Liver (tissue), 9 donors: ENCODE results near the gene PNPLA6. TPM values are rescaled to one million over a fixed set of nuclear protein-coding genes. Genes with fewer than 3 reads are reported as not detected.

Experiments
- DNase-seq: peaks from one replicate; pipeline ENCODE4 v3.0.0-alpha.2; 2017; ENCODE audit warnings: low spot score
- H3K27ac ChIP-seq, 2 donors: one replicate each; pipeline ENCODE4 v1.7.0; 2013; ENCODE audit warnings: inconsistent platforms in 2 of 2, low read length in 2 of 2, control low read depth in 1 of 2, low read depth in 1 of 2, mild to moderate bottlenecking in 1 of 2
- H3K27me3 ChIP-seq, 4 donors: one replicate each; pipeline versions ENCODE4 v1.6.1 to v1.7.0; 2013; ENCODE audit warnings: low read length in 3 of 4, inconsistent platforms in 1 of 4, mild to moderate bottlenecking in 1 of 4, moderate library complexity in 1 of 4; ENCODE audit not compliant: control insufficient read depth in 4 of 4, insufficient read depth in 4 of 4
- H3K36me3 ChIP-seq, 4 donors: one replicate each; pipeline versions ENCODE4 v1.6.1 to v1.7.0; 2013; ENCODE audit warnings: low read length in 3 of 4, mild to moderate bottlenecking in 3 of 4, low read depth in 1 of 4, moderate library complexity in 1 of 4; ENCODE audit not compliant: control insufficient read depth in 4 of 4, insufficient read depth in 3 of 4
- H3K4me1 ChIP-seq, 4 donors: one replicate each; pipeline versions ENCODE4 v1.6.1 to v1.7.0; 2013; ENCODE audit warnings: low read length in 3 of 4, mild to moderate bottlenecking in 3 of 4, moderate library complexity in 1 of 4; ENCODE audit not compliant: control insufficient read depth in 4 of 4, insufficient read depth in 4 of 4
- H3K4me3 ChIP-seq, 3 donors: one replicate each; pipeline versions ENCODE4 v1.6.1 to v1.7.0; 2013; ENCODE audit warnings: low read length in 3 of 3, control low read depth in 1 of 3, low read depth in 1 of 3, mild to moderate bottlenecking in 1 of 3
- H3K9ac ChIP-seq, 2 donors: one replicate each; pipeline ENCODE4 v1.7.0; 2013; ENCODE audit warnings: low read length in 2 of 2, mild to moderate bottlenecking in 2 of 2, moderate library complexity in 2 of 2, control low read depth in 1 of 2, low read depth in 1 of 2
- H3K9me3 ChIP-seq, 4 donors: one replicate each; pipeline versions ENCODE4 v1.6.1 to v1.7.0; 2013; ENCODE audit warnings: low read length in 3 of 4; ENCODE audit not compliant: control insufficient read depth in 4 of 4
- ATF3 ChIP-seq: IDR thresholded peaks from 2 replicates; pipeline ENCODE4 v1.6.1; 2016; ENCODE audit warnings: antibody characterized with exemption
- EGR1 ChIP-seq, 2 donors: IDR thresholded peaks; 2 replicates each; pipeline ENCODE4 v1.6.1; 2016 to 2018; ENCODE audit warnings: antibody characterized with exemption in 2 of 2, low read depth in 2 of 2
- FOXA2 ChIP-seq: IDR thresholded peaks from 2 replicates; pipeline ENCODE4 v1.6.1; 2016; ENCODE audit warnings: antibody characterized with exemption
- JUND ChIP-seq, 2 donors: IDR thresholded peaks; 2 replicates each; pipeline ENCODE4 v1.6.1; 2016; ENCODE audit warnings: antibody characterized with exemption in 2 of 2
- MAX ChIP-seq: IDR thresholded peaks from 2 replicates; pipeline ENCODE4 v1.6.1; 2016; ENCODE audit warnings: antibody characterized with exemption
- RAD21 ChIP-seq, 2 donors: IDR thresholded peaks; 2 replicates each; pipeline ENCODE4 v1.6.1; 2016; ENCODE audit warnings: antibody characterized with exemption in 2 of 2, mild to moderate bottlenecking in 2 of 2
- REST ChIP-seq: IDR thresholded peaks from 2 replicates; pipeline ENCODE4 v1.6.1; 2016; ENCODE audit warnings: antibody characterized with exemption, mild to moderate bottlenecking
- RXRA ChIP-seq, 2 donors: IDR thresholded peaks; 2 replicates each; pipeline ENCODE4 v1.6.1; 2017 to 2018; ENCODE audit warnings: antibody characterized with exemption in 2 of 2, mild to moderate bottlenecking in 1 of 2
- SP1 ChIP-seq: IDR thresholded peaks from 2 replicates; pipeline ENCODE4 v1.6.1; 2018; ENCODE audit warnings: antibody characterized with exemption, mild to moderate bottlenecking
- YY1 ChIP-seq: IDR thresholded peaks from 2 replicates; pipeline ENCODE4 v1.6.1; 2016; ENCODE audit warnings: antibody characterized with exemption, mild to moderate bottlenecking
- WGBS: extraction: QIAGEN DNeasy Blood & Tissue Kit; methylation state at CpG from one replicate; pipeline ENCODE4 v1.1.7; 2013; 5-methylcytosine and 5-hydroxymethylcytosine counted together
- polyA plus RNA-seq, 2 donors: library from polyadenylated mRNA; stranded (reverse) in 1 of 2; unstranded in 1 of 2; fragments of 200-250 nt in 1 of 2; fragments of >200 nt in 1 of 2; fragmentation: Nextera tagmentation in 1 of 2; extraction: Ambion mirVana in 1 of 2; gene quantifications; one replicate each; pipeline versions ENCODE4 v1.2.1 to v1.2.3, GENCODE V29; 2013 to 2015
- total RNA-seq, 2 donors: library from RNA; depleted of rRNA; stranded (reverse); fragments of >200 nt; gene quantifications; one replicate each; pipeline ENCODE4 v1.2.3, GENCODE V29; 2014
- donor health status: healthy.
- donor health status: healthy.
- donor health status: healthy.
- donor health status: healthy.
- donor health status: healthy.

Gene PNPLA6
- total and polyA plus RNA-seq, 4 donors: 20.9 to 68.4 (median 28.0) TPM

GRCh38 chr19:7533925-7534480 lies 1.5 kb upstream of the PNPLA6 start:
- Histone ChIP-seq H3K36me3 (peaks cover 0 to 22% (median 4%) of the 10 kb centered on the region in 4 donors), H3K27me3 (no peaks in the 10 kb centered on the region), H3K9ac (peak overlapping the region; percentile 62 to 86), H3K4me3 (peak overlapping the region; percentile 59 to 94 (median 71)), H3K9me3 (no peaks in the 10 kb centered on the region), H3K27ac (peak overlapping the region; percentile 84 to 95), H3K4me1 (peaks cover 4 to 31% (median 22%) of the 10 kb centered on the region in 4 donors)
- under 1% methylated on average over 41 of the region's 41 CpGs for WGBS
- TF ChIP-seq RAD21 (IDR thresholded peaks at IDR 0.05) (peak in 1 of 2 donors; percentile 42), SP1 (peak; percentile 1), YY1 (peak; percentile 99), EGR1 (IDR thresholded peaks at IDR 0.05; ENCODE audit: low read depth in 2 of 2) (peak in 1 of 2 donors; percentile 58), RXRA (IDR thresholded peaks at IDR 0.05) (peak in 1 of 2 donors; percentile 24), MAX (no peak)
- DNase-seq: peak; percentile 87

GRCh38 chr19:7534531-7535046 lies 928 bp upstream of the PNPLA6 start:
- H3K4me1 ChIP-seq: peaks cover 4 to 31% (median 22%) of the 10 kb centered on the region in 4 donors
- WGBS: under 1% methylated on average over 27 of the region's 27 CpGs
- peak overlapping the region in 1 of 2 donors; percentile 80 for H3K9ac ChIP-seq

More at GRCh38 chr19:7534531-7535046, 928 bp upstream of the PNPLA6 start:
- peak; percentile 51 for DNase-seq
- TF ChIP-seq JUND (IDR thresholded peaks at IDR 0.05) (no peak), FOXA2 (no peak), EGR1 (IDR thresholded peaks at IDR 0.05; ENCODE audit: low read depth in 2 of 2) (no peak), RAD21 (IDR thresholded peaks at IDR 0.05) (peak in 1 of 2 donors; percentile 19), YY1 (no peak), ATF3 (no peak), SP1 (peak; percentile 29), REST (no peak)
- H3K27me3 ChIP-seq: no peaks in the 10 kb centered on the region
- peak overlapping the region; percentile 84 to 95 for H3K27ac ChIP-seq
- no peaks in the 10 kb centered on the region for H3K9me3 ChIP-seq
- H3K36me3 ChIP-seq: peaks cover 0 to 18% (median 3%) of the 10 kb centered on the region in 4 donors
- H3K4me3 ChIP-seq: peak overlapping the region; percentile 59 to 94 (median 71)
